NCI-H1048 (cell line): Measurements from ENCODE around the gene GLG1.

Experiments
- DNase-seq: peaks from one replicate; lab custom pipeline; 2025; lab: John Stamatoyannopoulos, UW

GLG1 gene

DNA sequence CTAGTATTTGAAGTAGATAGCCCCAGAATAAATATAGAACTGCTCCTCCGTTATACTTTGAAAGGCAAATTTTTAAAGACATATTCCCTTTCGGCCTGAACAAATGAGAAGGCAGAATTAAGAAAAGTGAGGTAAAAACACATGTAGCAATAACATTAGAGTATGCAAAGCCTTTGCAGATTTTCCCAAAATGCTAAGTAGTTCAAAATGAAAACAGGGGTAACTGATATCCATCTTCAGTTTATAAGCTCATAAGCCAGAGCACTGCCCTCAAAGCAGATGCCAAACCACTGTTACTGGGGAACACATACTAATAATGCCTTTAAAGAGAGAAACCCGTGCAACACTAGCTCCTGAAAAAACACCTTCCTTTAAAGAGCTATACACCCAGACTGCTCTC is 134.4 kb downstream of the GLG1 start:
- DNase-seq, result no peak

GRCh38 chr16:74472010-74472409 is 134.9 kb downstream of the GLG1 start:
- DNase-seq, result no peak

DNA sequence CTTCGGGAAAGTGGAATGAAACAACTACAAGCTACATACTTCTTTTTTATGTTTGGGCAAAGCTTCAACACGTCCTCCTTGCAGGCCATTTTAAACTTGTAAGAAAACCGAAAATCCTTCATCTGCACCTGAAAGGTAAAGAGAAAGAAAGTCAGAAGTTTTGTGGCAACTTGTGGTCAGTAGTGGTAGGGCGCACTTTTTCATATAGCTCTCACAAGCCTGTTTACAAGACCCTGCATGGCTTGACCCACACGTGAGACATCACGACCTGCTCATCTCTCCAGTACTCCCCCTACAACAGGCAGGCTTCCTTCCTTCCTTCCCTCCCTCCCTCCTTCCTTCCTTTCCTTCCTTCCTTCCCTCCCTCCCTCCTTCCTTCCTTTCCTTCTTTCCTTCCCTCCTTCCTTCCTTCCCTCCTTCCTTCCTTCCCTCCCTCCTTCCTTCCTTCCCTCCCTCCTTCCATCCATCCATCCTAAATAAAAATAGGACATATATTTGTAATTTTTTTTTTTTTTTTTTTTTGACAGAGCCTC is 136.9 kb downstream of the GLG1 start:
- no peak for DNase-seq

DNA sequence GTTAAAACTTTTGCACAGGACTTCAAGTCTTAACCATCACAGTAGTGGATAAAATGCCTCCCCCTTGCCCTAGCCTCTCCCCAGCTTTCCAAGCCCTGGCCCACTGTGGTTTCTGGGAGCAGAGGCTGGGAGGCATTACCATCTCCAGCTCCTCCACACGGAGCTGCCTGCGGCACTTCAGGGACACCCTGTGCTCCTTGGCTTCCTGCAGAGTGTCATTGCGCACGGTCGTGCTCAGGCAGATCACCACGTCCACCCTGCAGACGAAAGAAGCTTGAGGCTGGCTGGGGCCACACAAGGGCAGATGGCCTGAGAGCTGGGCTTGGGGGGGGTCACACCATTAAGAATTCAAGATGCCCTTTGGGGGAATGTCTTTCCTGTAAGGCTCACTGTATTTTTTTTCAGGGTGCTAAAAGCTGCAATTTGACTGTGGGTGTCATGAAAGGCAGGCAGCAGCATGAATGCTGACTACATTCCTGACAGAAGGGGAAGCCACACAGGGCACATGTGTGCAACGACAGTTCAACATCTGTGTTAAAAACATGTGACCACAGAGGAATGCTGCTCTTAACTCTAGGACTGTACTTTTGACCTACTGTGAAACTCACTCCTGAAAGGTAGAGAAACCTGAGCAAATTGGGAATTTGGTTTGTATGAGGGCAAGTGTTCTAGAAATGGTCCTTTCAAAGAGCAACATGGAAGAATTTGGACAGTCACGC is 137.9 kb downstream of the GLG1 start:
- DNase-seq, result no peak

DNA sequence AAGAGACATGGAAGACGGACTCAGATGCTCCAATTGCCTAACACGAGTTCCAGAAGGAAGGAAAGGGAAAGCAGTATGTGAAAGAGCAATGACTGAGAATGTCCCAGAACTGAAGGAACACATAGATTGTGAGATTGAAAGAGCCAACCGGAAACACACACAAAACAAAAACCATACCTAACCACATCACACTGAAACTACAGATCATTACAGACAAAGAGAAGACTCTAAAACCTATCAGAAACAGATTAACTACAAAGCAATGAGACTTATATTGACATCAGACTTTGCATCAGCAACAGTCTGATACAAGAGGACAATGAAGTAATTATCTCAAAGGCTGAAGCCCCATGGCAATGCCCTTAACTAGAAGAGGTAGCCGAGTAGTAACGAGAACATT is 140.0 kb downstream of the GLG1 start:
- no peak for DNase-seq

- no peak for DNase-seq
Measured at GRCh38 chr16:74465851-74466685, 140.8 kb downstream of the GLG1 start.

DNA sequence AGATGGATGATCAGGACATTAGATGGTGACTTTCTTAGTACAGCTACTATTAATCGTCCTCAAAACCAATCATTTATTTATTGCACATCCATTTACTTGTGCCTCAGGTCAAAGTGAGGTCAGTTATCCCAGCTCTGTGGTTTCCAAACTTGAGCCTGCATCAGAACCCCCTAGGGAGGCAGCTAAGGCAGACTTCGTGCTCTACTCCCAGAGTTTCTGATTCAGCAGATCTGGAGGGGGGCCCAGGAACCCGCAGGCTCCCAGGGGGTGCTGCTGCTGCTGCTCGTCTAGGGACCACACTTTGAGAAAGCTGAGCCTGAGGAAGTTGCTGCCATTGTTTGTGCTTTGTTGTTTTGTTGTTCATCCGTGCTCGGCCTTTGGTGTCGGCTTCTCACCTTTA is 141.6 kb downstream of the GLG1 start:
- no peak for DNase-seq

GRCh38 chr16:74463888-74464287 is 143.0 kb downstream of the GLG1 start:
- DNase-seq, result no peak

- no peak for DNase-seq
Measured at GRCh38 chr16:74462361-74462760, 144.6 kb downstream of the GLG1 start.

GRCh38 chr16:74461826-74462225 is 145.1 kb downstream of the GLG1 start:
- DNase-seq, result no peak

GRCh38 chr16:74460542-74460941 is 146.4 kb downstream of the GLG1 start:
- no peak for DNase-seq

DNA sequence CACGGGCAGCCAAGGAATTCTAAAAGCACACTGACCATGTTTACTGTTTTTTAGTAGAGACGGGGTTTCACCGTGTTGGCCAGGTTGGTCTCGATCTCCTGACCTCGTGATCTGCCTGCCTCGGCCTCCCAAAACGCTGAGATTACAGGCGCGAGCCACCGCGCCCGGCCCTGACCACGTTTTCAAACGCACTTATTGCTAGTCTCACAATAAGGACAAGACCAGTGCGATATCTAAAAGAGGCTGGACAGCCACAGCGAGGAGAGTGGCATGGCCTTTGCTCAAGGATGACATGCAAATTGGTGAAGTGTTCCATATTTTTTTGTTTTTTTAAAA is 150.7 kb downstream of the GLG1 start:
- DNase-seq, result no peak

DNA sequence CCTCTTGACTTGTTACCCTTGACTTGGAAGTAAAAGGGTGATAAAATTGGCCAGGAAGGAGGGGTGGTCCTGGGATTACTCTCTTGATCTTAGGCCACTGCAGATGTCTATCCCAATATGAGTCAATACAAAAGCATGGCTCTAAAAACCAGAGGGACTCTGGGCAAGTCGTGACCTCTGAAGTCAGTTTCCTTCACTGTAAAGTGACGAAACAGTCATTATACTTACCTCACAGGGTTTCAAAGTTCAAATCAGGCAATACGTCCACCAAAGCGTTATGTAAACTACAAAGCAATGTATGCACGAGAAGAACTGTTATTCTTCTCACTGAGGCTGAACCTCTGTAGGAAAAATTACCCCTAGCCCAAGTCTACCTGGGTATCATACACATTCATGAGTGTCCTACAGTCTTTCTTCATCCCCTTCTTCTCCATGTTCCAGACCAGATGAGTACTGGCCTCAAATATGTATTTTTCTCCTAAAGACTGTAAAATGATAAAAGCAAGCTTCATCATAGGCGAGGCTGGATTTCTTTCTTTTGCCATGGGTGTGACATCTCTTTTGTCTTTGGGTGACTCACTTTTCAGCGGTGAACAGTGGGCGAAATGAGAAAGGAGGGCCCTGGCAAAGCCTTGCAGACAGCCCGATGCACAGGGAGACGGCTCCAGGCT is 151.2 kb downstream of the GLG1 start:
- DNase-seq, result no peak

- DNase-seq, result no peak
Measured at GRCh38 chr16:74455213-74455612, 151.7 kb downstream of the GLG1 start.

DNA sequence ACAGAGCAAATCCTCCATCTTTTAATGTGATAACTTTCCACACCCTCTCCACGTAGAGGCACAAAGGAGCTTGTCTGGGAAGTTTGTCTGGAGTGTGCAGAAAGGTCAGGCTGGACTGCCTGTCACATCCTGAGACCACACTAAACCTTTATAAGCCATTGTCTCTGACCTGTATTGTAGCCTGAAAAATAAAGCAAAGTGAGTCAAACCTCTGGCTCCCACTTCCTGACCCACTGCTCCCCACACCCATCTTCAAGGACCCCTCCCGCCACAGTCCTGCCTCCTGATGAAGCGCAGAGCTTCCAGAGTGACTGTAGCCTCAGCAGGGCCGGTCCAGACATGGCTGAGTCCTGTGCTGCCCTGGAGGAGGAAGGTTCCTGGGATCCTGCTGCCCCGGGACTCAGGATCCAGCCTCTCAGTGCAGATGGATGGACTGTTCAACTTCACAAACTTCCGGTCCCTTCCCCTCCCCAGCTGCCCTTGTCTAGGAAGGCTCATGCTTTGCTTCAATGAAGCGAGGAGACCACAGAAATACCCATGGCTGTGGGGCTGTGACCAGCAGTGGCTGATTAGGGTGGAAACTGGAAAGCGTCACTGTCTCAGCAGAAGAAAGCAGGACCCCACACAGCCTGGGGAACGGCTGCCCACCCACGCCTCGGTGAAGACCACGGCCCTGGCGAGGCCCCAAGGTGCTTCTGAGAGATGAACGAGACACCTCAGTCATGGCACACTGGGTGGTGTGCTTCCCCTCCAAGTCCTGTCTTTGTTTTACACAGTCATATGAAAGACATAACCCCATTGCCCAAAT is 154.8 kb downstream of the GLG1 start:
- DNase-seq, result no peak

- DNase-seq, result no peak
Measured at GRCh38 chr16:74450967-74451760, 155.8 kb downstream of the GLG1 start.

GRCh38 chr16:74450236-74450635 is 156.7 kb downstream of the GLG1 start:
- DNase-seq, result no peak

DNA sequence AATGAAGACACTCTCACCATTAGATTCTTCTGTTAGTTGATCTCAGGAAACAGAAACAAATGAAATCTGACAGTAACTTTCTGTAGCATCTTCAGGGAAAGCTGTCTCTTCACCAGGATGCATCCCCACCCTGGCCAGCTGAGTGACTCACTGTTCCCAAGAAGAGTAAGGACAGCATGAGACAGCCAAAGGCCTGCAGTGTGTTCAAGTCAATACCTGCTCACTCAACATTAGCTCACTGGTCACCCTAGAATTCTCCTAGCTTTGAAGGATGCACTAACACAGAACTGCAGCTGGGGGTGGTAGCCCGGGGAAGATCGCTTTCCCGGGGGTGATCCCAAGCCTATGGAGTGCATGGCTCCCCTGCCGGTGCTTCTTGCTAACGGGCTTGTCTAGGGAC is 157.4 kb downstream of the GLG1 start:
- no peak for DNase-seq

- no peak for DNase-seq
Measured at GRCh38 chr16:74448990-74449389, 157.9 kb downstream of the GLG1 start.

DNA sequence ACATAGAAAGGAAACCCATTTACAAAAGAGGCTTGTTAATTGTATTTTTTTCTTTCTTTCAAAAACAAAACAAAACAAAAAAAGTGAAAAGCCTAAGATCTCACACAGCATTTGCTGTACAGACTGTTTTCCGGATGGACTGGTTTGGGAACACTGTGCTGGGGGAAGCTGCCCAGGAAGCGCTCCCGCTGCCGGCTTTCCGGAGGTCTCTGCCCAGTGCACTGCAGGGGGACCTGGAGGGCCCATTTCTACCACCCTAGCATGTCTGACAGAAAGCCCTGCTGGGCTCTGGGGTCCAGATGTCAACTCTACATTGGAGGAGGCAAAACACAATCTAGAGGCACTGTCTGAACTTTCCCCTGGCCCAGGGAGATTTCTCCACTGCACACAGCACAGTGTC is 159.3 kb downstream of the GLG1 start:
- no peak for DNase-seq

DNA sequence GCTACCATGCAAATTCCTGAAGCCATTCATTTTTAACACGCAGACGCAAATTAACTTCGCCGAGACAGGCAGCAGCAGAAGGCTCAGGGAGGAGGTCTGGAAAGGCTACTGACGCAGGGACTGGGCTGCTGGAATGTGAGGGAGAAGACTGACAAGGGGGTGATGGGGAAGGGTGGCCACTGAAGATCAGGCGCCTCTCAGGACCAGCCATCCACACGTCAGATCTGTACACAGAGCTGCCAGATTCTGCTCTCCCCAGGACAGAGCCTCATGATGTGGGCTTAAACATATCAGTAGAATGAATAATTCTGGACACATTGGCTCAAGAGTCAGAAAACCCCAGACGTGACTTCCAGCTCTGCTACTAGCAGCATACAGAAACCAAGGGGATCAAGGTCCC is 160.0 kb downstream of the GLG1 start:
- no peak for DNase-seq
